Activated CD8-positive, alpha-beta memory T cell treated with anti-CD3 and anti-CD28 coated beads, Interleukin-2, amount 50 U/mL, for 1 hour (primary cell): ENCODE results near the gene SBF2.
"Not testable (repeated sequence)": the region's sequence is repeated elsewhere in the genome, so short reads cannot be mapped to it uniquely, and the experiment has no call there.

ENCODE experiments used
- DNase-seq: peaks from one replicate; pipeline ENCODE4 v3.0.0-alpha.2; 2020; ENCODE audit errors: extremely low read depth

Gene SBF2

DNA sequence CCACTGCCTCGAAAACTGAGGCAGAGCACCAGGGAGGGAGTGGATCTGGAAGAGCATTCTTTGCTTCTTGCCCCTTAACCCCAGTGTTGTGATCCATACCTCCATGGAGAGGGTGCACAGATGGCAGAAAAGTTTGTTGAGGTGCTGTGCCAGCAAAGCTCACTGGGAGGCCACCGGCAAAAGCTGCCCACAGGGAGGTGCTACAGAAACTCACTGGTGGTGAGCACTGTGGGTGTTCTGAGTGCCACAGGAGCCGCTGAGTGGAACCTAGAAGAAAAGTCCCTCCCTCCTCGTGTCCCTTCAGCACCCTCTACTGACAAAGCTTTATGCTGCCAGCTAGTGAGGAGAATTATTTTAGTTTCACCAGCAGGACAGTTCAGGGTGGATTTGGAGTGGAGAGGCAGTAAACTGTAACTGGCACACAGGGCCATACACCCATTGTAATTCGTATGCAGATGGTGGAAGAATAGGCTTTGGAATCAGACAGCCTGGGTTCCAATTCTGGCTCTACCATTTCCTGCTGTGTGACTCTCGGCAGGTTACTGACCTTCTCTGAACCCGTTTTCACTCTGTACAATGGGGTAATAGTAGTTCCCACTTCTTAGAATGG is 545.6 kb downstream of the SBF2 start:
- no peak for DNase-seq

DNA sequence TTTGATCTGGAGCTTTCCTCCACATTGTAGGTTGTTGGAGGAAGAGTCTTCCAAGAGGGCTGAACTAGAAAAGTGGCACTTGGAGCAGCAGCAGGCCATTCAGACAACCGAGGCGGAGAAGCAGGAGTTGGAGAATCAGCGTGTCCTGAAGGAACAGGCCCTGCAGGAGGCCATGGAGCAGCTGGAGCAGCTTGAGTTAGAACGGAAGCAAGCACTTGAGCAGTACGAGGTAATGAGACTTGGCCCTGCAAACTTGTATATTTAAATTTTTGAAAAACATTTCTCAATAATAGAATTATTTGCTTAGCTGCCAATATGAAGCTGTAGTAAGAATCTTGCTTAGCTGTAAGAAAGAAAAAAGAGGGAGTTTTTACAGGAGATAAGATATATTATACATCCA is 546.2 kb downstream of the SBF2 start:
- no peak for DNase-seq

DNA sequence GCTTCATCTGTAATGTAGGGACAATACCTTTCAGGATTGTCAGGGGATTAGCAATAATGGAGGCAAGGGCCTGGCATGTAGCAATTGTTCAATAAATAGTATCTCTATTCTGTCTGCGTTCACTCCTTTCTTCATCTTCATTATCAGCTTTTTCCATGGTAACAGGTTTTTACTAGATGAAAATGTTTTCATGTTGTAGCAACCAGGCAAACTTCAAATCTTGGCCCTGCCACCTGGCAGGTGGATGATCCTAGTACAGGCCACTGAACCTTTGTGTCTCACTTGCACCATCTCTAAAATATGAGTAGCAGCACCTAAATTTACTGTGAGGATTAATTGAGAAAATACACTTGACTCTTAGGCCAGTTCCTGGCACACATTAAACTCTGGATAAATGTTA is 546.8 kb downstream of the SBF2 start:
- no peak for DNase-seq

DNA sequence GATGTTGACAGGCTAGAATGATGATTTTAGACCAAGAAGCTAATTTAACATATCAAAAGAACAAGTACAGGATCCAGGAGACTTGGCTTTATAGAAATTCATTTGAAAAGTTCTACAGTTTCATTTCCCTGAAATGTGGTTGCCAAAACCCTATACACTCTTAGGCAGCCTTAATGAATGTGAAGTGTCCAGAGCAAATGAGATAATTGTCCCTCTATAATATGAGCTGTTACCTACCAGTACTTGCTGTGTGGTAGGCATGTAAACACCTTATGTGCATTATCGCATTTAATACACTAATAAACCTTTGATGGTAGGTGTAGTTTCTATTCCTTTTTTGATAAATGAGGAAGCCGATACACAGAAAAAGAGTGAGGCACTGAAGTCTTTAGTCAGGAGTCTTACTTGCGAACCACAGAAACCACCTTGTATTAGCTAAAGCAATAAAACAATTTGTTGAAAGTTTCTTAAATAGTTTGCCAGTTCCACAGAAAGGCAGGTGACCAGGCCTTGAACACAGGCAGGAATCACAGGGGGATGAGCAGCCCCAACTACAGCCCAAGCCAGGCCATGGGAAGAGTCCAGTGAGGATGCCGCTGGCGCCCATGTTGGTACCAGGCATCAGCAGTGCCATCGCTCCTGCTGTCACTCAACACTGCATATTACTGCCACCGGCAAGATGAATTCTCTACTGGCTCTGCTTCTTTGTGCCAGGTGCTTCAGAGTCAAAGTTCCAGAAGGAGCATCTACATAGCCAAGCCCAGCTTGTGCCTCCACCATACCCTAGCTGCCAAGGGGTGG is 548.4 kb downstream of the SBF2 start:
- no peak for DNase-seq

DNA sequence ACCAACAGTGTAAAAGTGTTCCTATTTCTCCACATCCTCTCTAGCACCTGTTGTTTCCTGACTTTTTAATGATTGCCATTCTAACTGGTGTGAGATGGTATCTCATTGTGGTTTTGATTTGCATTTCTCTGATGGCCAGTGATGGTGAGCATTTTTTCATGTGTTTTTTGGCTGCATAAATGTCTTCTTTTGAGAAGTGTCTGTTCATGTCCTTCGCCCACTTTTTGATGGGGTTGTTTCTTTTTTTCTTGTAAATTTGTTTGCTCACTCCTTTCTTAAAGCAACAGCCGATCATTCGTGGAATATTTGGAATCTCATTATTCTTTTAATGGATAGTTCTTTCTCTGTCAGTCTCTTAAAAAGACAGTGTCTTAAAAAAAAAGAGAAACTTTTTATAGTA is 550.5 kb downstream of the SBF2 start:
- not testable (repeated sequence) for DNase-seq

DNA sequence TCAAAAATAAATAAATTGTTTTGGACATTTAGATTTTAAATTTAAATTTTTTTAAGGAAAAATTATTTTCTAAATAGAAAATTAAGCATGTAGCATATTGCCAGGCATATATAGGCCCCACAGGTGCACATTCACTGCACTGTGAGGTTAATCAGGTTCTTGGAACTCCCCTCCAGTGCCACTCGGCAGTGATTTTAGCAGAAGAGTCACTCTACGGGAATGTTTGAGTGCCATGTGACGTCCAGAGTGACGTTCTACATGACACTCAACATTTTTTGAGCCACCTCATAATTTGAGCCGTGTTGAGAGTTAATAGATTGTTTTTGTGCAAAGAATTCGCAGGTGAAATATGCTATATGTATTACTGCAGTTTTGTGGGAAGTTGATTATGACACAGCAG is 552.8 kb downstream of the SBF2 start:
- DNase-seq = no peak

DNA sequence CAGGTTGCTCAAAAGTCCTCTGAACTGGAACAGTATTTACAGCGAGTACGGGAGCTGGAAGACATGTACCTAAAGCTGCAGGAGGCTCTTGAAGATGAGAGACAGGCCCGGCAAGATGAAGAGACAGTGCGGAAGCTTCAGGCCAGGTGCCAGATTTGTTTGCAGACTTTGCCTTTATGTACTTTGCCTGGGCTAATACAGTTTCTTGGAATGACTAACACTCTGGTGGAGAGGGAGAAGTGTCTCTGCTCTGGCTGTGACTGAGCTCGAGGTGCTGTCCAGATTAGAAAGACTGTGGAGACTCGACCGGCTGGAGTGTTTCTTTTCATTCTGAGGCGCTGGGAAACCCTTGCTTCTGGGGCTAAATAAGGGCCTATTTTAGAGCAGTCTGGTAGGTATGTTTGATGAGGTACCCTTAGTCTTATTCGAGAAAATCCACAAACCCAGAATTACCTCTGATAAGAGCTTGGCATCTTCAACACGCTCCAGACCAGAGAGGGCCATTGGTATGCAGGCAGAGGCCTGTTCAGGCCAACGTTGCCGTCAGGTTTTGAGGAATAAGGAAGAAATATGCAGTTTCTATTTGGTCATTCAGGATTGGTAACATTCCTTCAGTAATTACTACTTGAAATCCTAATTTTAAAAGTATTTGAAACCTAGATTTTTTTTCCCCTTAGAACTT is 553.7 kb downstream of the SBF2 start:
- DNase-seq = no peak

DNA sequence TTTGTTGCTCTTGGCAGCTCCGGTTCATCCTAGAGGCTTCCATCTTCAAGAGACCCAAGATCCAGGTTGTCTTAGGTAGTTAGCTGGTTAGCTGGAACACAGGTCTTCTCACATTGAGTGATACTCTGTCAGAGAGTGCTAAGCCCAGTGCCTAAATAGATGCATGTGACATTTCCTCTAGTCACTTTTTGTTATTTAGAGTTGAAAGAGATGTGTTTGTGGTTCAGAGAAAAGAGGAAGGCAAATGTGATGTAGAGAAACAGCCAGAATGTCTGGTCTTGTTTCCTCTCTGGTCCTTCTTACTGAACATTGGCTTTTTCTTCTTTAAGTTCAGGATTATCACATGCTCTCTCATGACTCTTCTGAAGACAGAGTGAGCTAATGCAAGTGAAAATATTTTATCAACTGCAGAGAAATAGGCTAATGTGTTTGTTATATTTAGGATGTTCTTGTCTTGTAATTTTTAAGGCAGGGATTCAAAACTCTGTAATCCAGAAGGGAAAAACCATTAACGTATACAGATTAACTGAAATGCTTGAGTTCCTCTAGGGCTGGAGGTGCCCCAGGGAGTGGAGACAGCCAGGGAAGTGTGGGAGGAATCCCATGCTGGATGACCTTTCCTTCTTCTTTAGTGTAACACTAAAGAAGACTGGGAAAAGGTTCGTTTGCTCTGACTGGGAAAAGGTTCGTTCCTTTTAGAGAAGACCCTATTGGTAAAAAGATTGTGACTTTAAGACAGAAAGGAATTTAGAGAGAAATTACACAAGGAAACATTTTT is 554.7 kb downstream of the SBF2 start:
- no peak for DNase-seq

DNA sequence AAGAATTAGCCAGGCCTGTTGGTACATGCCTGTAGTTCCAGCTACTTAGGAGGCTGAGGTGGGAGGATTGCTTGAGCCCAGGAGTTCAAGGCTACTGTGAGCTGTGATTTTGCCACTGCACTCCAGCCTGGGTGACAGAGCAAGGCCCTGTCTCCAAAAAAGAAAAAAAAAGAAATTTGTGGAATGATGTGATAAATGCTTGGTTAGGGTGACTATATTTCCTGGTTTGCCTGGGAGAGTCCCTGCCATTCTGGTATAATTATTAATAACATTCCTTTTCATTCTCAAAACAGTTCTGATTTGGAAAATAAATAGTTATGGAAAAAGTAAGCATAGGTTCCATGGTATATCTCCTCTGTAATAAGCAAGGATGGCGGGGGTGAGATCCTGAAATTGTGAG is 555.3 kb downstream of the SBF2 start:
- no peak for DNase-seq

DNA sequence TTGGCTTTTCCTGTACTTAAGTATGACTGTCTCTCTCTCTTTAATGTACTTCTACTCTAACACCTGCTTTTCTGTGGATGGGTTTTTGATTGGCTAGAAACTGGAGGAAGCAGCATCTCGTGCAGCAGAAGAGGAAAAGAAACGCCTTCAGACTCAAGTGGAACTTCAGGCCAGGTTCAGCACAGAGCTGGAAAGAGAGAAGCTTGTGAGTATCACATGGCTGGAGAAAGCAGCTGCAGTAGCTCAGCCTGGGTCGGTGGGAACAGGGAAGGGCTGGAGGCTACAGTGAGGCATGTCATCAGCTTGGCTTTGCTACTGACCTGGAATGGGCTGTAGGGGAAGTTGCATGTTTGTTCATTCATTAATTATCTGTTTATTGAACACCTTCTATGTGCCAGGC is 555.9 kb downstream of the SBF2 start:
- DNase-seq = no peak

DNA sequence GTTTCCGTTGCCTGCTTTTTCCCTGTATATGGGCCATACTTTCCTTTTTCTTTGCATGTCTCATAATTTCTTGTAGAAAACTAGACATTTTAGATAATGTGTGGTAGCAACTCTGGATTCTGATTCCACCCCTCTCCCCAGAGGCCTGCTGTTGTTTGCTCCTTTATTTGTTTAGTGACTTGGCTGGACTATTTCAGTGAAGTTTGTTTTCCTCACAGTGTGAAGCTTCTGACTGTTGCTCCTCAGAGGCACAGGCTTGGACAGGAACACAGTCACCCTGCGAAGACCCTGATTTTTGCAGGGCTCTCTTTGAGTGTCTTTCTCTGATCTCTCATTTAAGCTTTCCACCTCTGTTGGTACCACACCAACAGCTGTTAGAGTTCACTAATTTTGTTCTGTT is 557.7 kb downstream of the SBF2 start:
- no peak for DNase-seq

DNA sequence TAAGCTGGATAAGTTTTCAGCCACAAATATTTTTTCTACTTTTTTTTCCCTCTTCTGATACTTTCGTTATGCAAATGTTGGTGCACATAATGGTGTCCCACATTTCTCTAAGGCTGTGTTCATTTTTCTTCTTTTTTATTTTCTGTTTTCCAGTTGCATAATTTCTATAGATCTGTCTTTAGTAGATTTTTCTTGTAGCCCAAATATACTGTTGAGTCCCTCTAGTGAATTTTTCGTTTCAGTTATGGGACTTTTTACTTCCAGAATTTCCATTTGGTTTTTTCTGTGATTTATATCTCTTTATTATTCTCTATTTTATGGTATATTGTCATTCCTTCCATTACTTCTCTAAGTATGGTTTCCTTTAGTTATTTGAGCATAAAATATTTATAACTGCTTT is 558.1 kb downstream of the SBF2 start:
- no peak for DNase-seq

DNA sequence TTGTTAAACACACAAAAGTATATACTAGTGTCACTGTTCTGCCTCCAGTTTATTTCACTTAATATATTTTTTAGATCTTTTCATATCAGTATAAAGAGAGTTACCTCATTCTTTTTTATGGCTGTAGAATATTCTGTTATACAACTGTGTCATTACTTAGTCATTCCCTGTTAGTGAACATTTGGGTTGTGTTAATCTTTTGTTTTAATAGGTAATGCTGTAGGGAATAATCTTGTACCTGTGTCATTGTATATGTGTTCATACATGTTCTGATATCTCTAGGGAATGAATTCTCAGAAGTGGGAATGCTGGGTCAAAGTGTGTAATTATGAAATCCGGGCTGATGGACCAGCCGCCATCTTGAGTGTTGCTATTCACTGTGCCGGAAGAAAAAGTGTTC is 558.8 kb downstream of the SBF2 start:
- no peak for DNase-seq

DNA sequence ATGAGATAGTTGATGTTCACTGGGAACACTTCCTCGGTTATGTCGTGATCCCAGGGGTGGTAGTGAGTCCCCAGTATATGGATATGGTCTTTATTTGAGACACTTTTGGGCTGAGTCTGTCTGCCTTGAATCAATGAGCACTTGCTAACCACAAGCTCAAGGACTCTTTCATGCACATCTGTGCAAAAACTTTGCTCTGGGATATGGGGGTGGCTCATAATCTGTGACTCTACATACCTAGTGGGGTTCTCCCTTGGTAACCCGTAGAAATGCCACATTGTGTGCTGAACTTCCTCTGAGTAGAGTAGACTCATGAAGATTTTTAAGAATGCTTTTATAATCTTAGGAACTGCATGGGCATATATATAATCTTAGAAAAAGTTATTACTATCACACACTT is 560.8 kb downstream of the SBF2 start:
- no peak for DNase-seq

DNA sequence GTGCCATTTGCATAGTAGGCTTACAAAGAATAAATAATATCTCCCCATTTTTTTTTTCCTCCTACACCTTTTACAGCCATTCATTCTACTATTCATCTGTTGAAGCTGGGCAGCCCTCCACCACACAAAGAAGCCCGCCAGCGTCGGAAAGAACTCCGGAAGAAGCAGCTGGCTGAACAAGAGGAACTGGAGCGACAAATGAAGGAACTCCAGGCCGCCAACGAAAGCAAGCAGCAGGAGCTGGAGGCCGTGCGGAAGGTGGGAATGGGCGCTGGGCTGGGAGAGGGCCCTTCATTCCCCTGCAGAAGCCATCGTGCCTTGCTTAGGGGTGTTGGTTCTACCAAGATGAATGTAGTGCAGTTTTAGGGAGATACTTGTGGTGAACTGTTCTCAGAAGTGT is 561.6 kb downstream of the SBF2 start:
- DNase-seq = no peak

DNA sequence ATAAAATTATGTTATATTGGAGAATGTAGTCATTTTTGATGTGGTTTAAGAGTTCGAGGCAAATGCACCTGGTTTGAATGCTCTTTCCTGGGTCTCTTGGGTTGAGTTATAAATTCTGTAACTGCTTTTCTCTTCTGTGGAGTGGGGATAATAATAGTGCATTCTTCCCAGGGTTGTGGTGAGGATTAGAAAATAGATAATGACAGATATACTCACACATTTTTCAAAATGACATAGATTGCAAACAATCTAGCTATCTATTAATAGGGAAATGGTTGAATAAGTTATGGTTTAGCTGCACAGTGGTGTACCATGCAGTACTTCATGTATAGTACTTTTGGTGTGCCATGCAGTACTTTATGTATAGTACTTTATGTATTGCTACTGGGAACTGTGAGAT is 562.8 kb downstream of the SBF2 start:
- DNase-seq = no peak
